Activated CD8-positive, alpha-beta T cell treated with anti-CD3 and anti-CD28 coated beads for 36 hours (primary cell): ENCODE data around the gene RAB7B. TPM values are rescaled to one million over a fixed set of nuclear protein-coding genes. Genes with fewer than 3 reads are reported as not detected.

Experiments used
- ATAC-seq: fragments of 200-7000 bp; cut with Tn5 transposase; one replicate; pipeline ENCODE4 v1.10.0; 2021; ENCODE audit warnings: mild to moderate bottlenecking, moderate library complexity
- CTCF ChIA-PET: fragments of 350-600 bp; sonication (Branson Sonifier 250); formaldehyde crosslinking; loops from one replicate; lab custom pipeline; 2021; ENCODE audit warnings: antibody characterized with exemption; lab: Charles Lee
- POLR2A ChIA-PET: fragments of 350-600 bp; sonication (Branson Sonifier 250); formaldehyde crosslinking; loops from one replicate; lab custom pipeline; 2021; ENCODE audit warnings: antibody characterized with exemption; lab: Charles Lee
- DNase-seq: peaks from one replicate; pipeline ENCODE4 v3.0.0-alpha.2; 2020
- H3K27ac Mint-ChIP-seq: one replicate; pipeline ENCODE4 v1.8.0; 2021; ENCODE audit warnings: mild to moderate bottlenecking, mixed read lengths
- H3K27me3 Mint-ChIP-seq: one replicate; pipeline ENCODE4 v1.8.0; 2021; ENCODE audit warnings: mixed read lengths
- H3K36me3 Mint-ChIP-seq: one replicate; pipeline ENCODE4 v1.8.0; 2021; ENCODE audit warnings: low read depth, mixed read lengths
- H3K4me1 Mint-ChIP-seq: one replicate; pipeline ENCODE4 v1.8.0; 2021; ENCODE audit warnings: low read depth, mixed read lengths
- H3K4me3 Mint-ChIP-seq: one replicate; pipeline ENCODE4 v1.8.0; 2021; ENCODE audit warnings: mild to moderate bottlenecking, moderate library complexity, mixed read lengths
- H3K9me3 Mint-ChIP-seq: one replicate; pipeline ENCODE4 v1.8.0; 2021; ENCODE audit warnings: mixed read lengths
- CTCF ChIP-seq: fragments of 200-600 bp; IDR thresholded peaks from one replicate; pipeline ENCODE4 v1.8.0; 2022; ENCODE audit warnings: antibody characterized with exemption, mild to moderate bottlenecking
- intact Hi-C: fragments of 100-400 bp; cut with micrococcal nuclease; formaldehyde crosslinking; loops from one replicate; pipeline ENCODE4 v1.10.0; 2022
- total RNA-seq, 2 experiments: library from RNA; stranded (reverse); gene quantifications; one replicate each; pipeline ENCODE4 v1.2.3, GENCODE V29; 2021

Gene RAB7B
- total RNA-seq, 2 experiments from 2014 or later, result not detected

GRCh38 chr1:205989786-205990185 lies 13.4 kb downstream of the RAB7B start:
- intact Hi-C loops, result no loop called here
- POLR2A ChIA-PET, result interaction anchor here (0.8 kb wide), 1 partner anchor 13 kb away, joined by 3 read pairs; the partner anchor contains the start of gene RAB7B
- Mint-ChIP-seq H3K9me3 (no peaks in the 10 kb centered on the region), H3K36me3 (no peaks in the 10 kb centered on the region), H3K4me1 (no peaks in the 10 kb centered on the region), H3K27ac (no peak overlapping the region), H3K4me3 (no peak overlapping the region), H3K27me3 (peaks cover 3% of the 10 kb centered on the region)
- CTCF ChIA-PET, result interaction anchor here (0.8 to 3.4 kb wide), 3 partner anchors 11 to 41 kb away, joined by 3 to 24 read pairs (median 5); no protein-coding TSS in a partner anchor
- TF ChIP-seq CTCF, result no peak
- ATAC-seq, result no peak
- no peak for DNase-seq

GRCh38 chr1:205988585-205988995 lies 14.6 kb downstream of the RAB7B start:
- Mint-ChIP-seq H3K27me3 (peaks cover 3% of the 10 kb centered on the region), H3K4me3 (no peak overlapping the region), H3K27ac (no peak overlapping the region), H3K4me1 (no peaks in the 10 kb centered on the region), H3K36me3 (no peaks in the 10 kb centered on the region), H3K9me3 (no peaks in the 10 kb centered on the region)
- no peak for TF ChIP-seq CTCF
- intact Hi-C loops, result no loop called here
- POLR2A ChIA-PET, result no interaction called here
- CTCF ChIA-PET, result interaction anchor here (1.1 to 4.1 kb wide), 2 partner anchors 11 to 118 kb away, joined by 3 to 40 read pairs; no protein-coding TSS in a partner anchor
- DNase-seq (no peak), ATAC-seq (no peak)

GRCh38 chr1:205986861-205987260 lies 16.3 kb downstream of the RAB7B start:
- no peak for DNase-seq
- no peak overlapping the region for H3K27ac Mint-ChIP-seq
- H3K4me3 Mint-ChIP-seq, result no peak overlapping the region
- ChIA-PET POLR2A (interaction anchor here (0.8 kb wide), 1 partner anchor 46 kb away, joined by 3 read pairs; no protein-coding TSS in a partner anchor), CTCF (interaction anchor here (1.2 to 11.3 kb wide), 7 partner anchors 9 to 328 kb away, joined by 3 to 260 read pairs (median 12); no protein-coding TSS in a partner anchor)
- H3K36me3 Mint-ChIP-seq, result no peaks in the 10 kb centered on the region
- no peaks in the 10 kb centered on the region for H3K4me1 Mint-ChIP-seq
- intact Hi-C loops, result no loop called here
- TF ChIP-seq CTCF, result no peak
- ATAC-seq, result no peak
- no peaks in the 10 kb centered on the region for H3K9me3 Mint-ChIP-seq
- H3K27me3 Mint-ChIP-seq, result peaks cover 3% of the 10 kb centered on the region

GRCh38 chr1:205986292-205986691 lies 16.9 kb downstream of the RAB7B start:
- Mint-ChIP-seq H3K36me3 (no peaks in the 10 kb centered on the region), H3K27me3 (peaks cover under 1% of the 10 kb centered on the region), H3K4me1 (no peaks in the 10 kb centered on the region), H3K27ac (no peak overlapping the region), H3K4me3 (no peak overlapping the region), H3K9me3 (no peaks in the 10 kb centered on the region)
- ATAC-seq, result no peak
- CTCF ChIA-PET, result interaction anchor here (1.0 to 11.3 kb wide), 8 partner anchors 9 to 328 kb away, joined by 3 to 260 read pairs (median 9); no protein-coding TSS in a partner anchor
- POLR2A ChIA-PET, result no interaction called here
- no peak for TF ChIP-seq CTCF
- no peak for DNase-seq
- intact Hi-C loops, result no loop called here

GRCh38 chr1:205985330-205986005 lies 17.7 kb downstream of the RAB7B start:
- DNase-seq (no peak), ATAC-seq (no peak)
- ChIA-PET POLR2A (no interaction called here), CTCF (interaction anchor here (1.0 to 11.3 kb wide), 13 partner anchors 8 to 327 kb away, joined by 3 to 260 read pairs (median 10); no protein-coding TSS in a partner anchor)
- intact Hi-C loops, result no loop called here
- TF ChIP-seq CTCF, result no peak
- H3K36me3 Mint-ChIP-seq, result no peaks in the 10 kb centered on the region
- no peaks in the 10 kb centered on the region for H3K4me1 Mint-ChIP-seq
- no peaks in the 10 kb centered on the region for H3K27me3 Mint-ChIP-seq
- no peak overlapping the region for H3K27ac Mint-ChIP-seq
- no peak overlapping the region for H3K4me3 Mint-ChIP-seq
- no peaks in the 10 kb centered on the region for H3K9me3 Mint-ChIP-seq
